Measurements from ENCODE around the gene CD86.

- no peak for TF ChIP-seq EZH2 (IDR thresholded peaks at IDR 0.05; ENCODE audit: insufficient read depth, low read length)
- TF ChIP-seq CTCF (IDR thresholded peaks at IDR 0.05; ENCODE audit: insufficient read depth, low read depth, low read length): no peak
Observed at GRCh38 chr3:122013448-122013925, 41.7 kb upstream of the CD86 start.
